Heart left ventricle (tissue), 16 donors: ENCODE measurements around the gene FCRL1. TPM values are rescaled to one million over a fixed set of nuclear protein-coding genes. Genes with fewer than 3 reads are reported as not detected.

Experiments used
- ATAC-seq, 4 donors: fragments of 200-7000 bp; cut with Tn5 transposase; one replicate each; pipeline ENCODE4 v1.9.1; 2020 to 2022; ENCODE audit warnings: moderate library complexity in 4 of 4, mild to moderate bottlenecking in 3 of 4, moderate number of reproducible peaks in 1 of 4
- DNase-seq, 5 donors: peaks; one replicate each; pipeline ENCODE4 v3.0.0-alpha.2; 2020
- H3K27ac ChIP-seq, 12 donors: fragments of 200-600 bp; sonication (generic) in 4 of 12; one replicate each; pipeline versions ENCODE4 v1.5.0 to v1.8.0; 2016 to 2022; ENCODE audit warnings: mild to moderate bottlenecking in 2 of 12
- H3K27me3 ChIP-seq, 9 donors: fragments of 200-600 bp; sonication (generic) in 2 of 9; one replicate each; pipeline versions ENCODE4 v1.5.1 to v1.8.0; 2016 to 2022; ENCODE audit warnings: mild to moderate bottlenecking in 3 of 9
- H3K36me3 ChIP-seq, 9 donors: fragments of 200-600 bp; sonication (generic) in 2 of 9; one replicate each; pipeline versions ENCODE4 v1.5.0 to v1.8.0; 2018 to 2022; ENCODE audit warnings: mild to moderate bottlenecking in 2 of 9
- H3K4me1 ChIP-seq, 12 donors: fragments of 200-600 bp; sonication (generic) in 4 of 12; one replicate each; pipeline versions ENCODE4 v1.5.0 to v1.8.0; 2016 to 2022; ENCODE audit warnings: mild to moderate bottlenecking in 3 of 12
- H3K4me3 ChIP-seq, 12 donors: fragments of 200-600 bp; sonication (generic) in 4 of 12; one replicate each; pipeline versions ENCODE4 v1.5.0 to v1.8.0; 2017 to 2022; ENCODE audit warnings: mild to moderate bottlenecking in 9 of 12, moderate library complexity in 4 of 12
- H3K9me3 ChIP-seq, 12 donors: fragments of 200-600 bp; sonication (generic) in 4 of 12; one replicate each; pipeline versions ENCODE4 v1.5.0 to v1.8.0; 2016 to 2022; ENCODE audit warnings: mild to moderate bottlenecking in 1 of 12
- CTCF ChIP-seq, 12 donors: fragments of 200-600 bp; sonication (generic) in 4 of 12; IDR thresholded peaks; one replicate each; pipeline versions ENCODE4 v1.5.0 to v1.8.0; 2018 to 2022; ENCODE audit warnings: antibody characterized with exemption in 12 of 12, mild to moderate bottlenecking in 5 of 12
- POLR2A ChIP-seq, 2 donors: fragments of 450-650 bp; IDR thresholded peaks; one replicate each; pipeline ENCODE4 v1.6.1; 2017; ENCODE audit warnings: antibody characterized with exemption in 2 of 2, mild to moderate bottlenecking in 2 of 2, moderate library complexity in 2 of 2
- WGBS, 4 donors: extraction: QIAGEN DNeasy Blood & Tissue Kit in 2 of 4; methylation state at CpG; one replicate each; pipeline versions ENCODE4 v1.1.5 to v1.1.7; 2013 to 2018; 5-methylcytosine and 5-hydroxymethylcytosine counted together
- intact Hi-C, 10 donors: fragments of 100-400 bp; cut with DNase I; formaldehyde crosslinking; loops; one replicate each; pipeline versions ENCODE4 v1.11.1 to v1.14.2; 2022
- polyA plus RNA-seq, 2 donors: library from polyadenylated mRNA; stranded (reverse); fragments of 200-250 nt; gene quantifications; one replicate each; pipeline ENCODE4 v1.2.3, GENCODE V29; 2013
- total RNA-seq, 9 donors: library from RNA; depleted of rRNA in 2 of 9; stranded (reverse); fragments of >200 nt in 2 of 9; fragmentation: NEBNext Ultra II Directional in 3 of 9; extraction: Animal tissue kit (Norgen Biotek cat#: 25700) in 3 of 9; gene quantifications; one replicate each; pipeline versions ENCODE4 v1.1.0 to v1.2.4, GENCODE V29; 2016 to 2023
- donor health status: ischemic (EF 13 %, LVEDD 7.1; RV severe dilation, severe dysfunction).
- donor health status: healthy with polysubstance abuse.
- donor health status: DM: no; HTN: yes; CAD: no.
- donor health status: DM: no; HTN: no; CAD: no.
- donor health status: ischemic (EF 25% LVEDD 6.9; RV normal size, moderate dysfunction).
- donor health status: ischemic (EF 25% LVEDD 5.7; RV mildly dilated, moderate dysfunction).
- donor health status: healthy.
- donor health status: DM: yes; HTN: yes; CAD: no.
- donor health status: ischemic (EF 35%, LVEDD 5.7; RV mildly dilated, moderate dysfunction).
- donor health status: nonischemic (EF 11% LVEDD 7.7; RV severe dilation, severe dysfunction).
- donor health status: DM: yes; HTN: yes; CAD: no.
- donor health status: PGD.
- donor health status: ischemic (EF 29% LVEDD 5.4; RV normal size, mild dysfunction).
- donor health status: nonischemic (EF 23%, LVEDD 6.1; RV moderate dilation, normal function).

The FCRL1 gene
- total and polyA plus RNA-seq, 11 donors = 0.04 to 0.35 TPM; not detected in 9

- Histone ChIP-seq H3K27ac (peak overlapping the region in 1 of 12 donors; percentile 40), H3K36me3 (no peaks in the 10 kb centered on the region), H3K4me3 (no peak overlapping the region), H3K9me3 (peaks cover 0 to 2% (median 0%) of the 10 kb centered on the region in 12 donors), H3K27me3 (no peaks in the 10 kb centered on the region), H3K4me1 (peaks cover 0 to 9% (median 0%) of the 10 kb centered on the region in 12 donors)
- ATAC-seq (no peak), DNase-seq (no peak)
- 78 to 98% (median 89%) methylated on average over 1 of the region's 1 CpG for WGBS, 4 donors
- intact Hi-C loops = no loop called here
- TF ChIP-seq CTCF (IDR thresholded peaks at IDR 0.05) = no peak
- no peak for TF ChIP-seq POLR2A (IDR thresholded peaks at IDR 0.05)
Measured at GRCh38 chr1:157782931-157783330, 37.0 kb downstream of the FCRL1 start.

GRCh38 chr1:157781048-157781447 lies 38.9 kb downstream of the FCRL1 start:
- H3K4me1 ChIP-seq = peaks cover 0 to 9% (median 0%) of the 10 kb centered on the region in 12 donors
- WGBS, 4 donors = 36 to 55% (median 52%) methylated on average over 2 of the region's 2 CpGs
- no peak overlapping the region for H3K27ac ChIP-seq
- H3K36me3 ChIP-seq = no peaks in the 10 kb centered on the region
- no peak for DNase-seq
- H3K27me3 ChIP-seq = no peaks in the 10 kb centered on the region
- no peaks in the 10 kb centered on the region for H3K9me3 ChIP-seq
- no peak overlapping the region for H3K4me3 ChIP-seq
- no peak for ATAC-seq
- TF ChIP-seq CTCF (IDR thresholded peaks at IDR 0.05) (no peak), POLR2A (IDR thresholded peaks at IDR 0.05) (no peak)
- intact Hi-C loops = no loop called here

- 68 to 93% (median 77%) methylated on average over 1 of the region's 1 CpG for WGBS, 4 donors
- no peak for ATAC-seq
Measured at GRCh38 chr1:157776971-157777391, 42.9 kb downstream of the FCRL1 start, which contains the start of gene FCRL2. Gene FCRL2, minus strand, starts transcription at chr1:157777132. Its CDS starts 59 bp downstream, at chr1:157777073.

More at GRCh38 chr1:157776971-157777391, 42.9 kb downstream of the FCRL1 start, which contains the start of gene FCRL2:
- TF ChIP-seq CTCF (IDR thresholded peaks at IDR 0.05) (no peak), POLR2A (IDR thresholded peaks at IDR 0.05) (no peak)
- Histone ChIP-seq H3K4me1 (peaks cover 0 to 5% (median 0%) of the 10 kb centered on the region in 12 donors), H3K9me3 (no peaks in the 10 kb centered on the region), H3K4me3 (no peak within 1 kb of the TSS), H3K27me3 (peaks cover 0 to 4% (median 0%) of the 10 kb centered on the region in 9 donors), H3K36me3 (no peaks in the 10 kb centered on the region), H3K27ac (no peak within 1 kb of the TSS)
- intact Hi-C loops = no loop called here
- DNase-seq = no peak
